Renal pelvis (tissue), 12 donors: ENCODE results near the gene TRPT1. TPM values are rescaled to one million over a fixed set of nuclear protein-coding genes. Genes with fewer than 3 reads are reported as not detected.
A peak's percentile ranks its signal among the peaks of the same experiment; 100 is the strongest.

Experiments
- DNase-seq: peaks from one replicate; pipeline ENCODE4 v3.0.0-alpha.2; 2013
- long read RNA-seq, 16 experiments: transcript quantifications; one replicate each; lab custom pipeline, GENCODE V29; 2026
- polyA plus RNA-seq, 3 donors: library from polyadenylated mRNA; unstranded; fragments of 120-200 nt; gene quantifications; one replicate each; pipeline ENCODE4 v1.2.1, GENCODE V29; 2013; ENCODE audit not compliant: insufficient read length in 3 of 3

The TRPT1 gene, protein sequence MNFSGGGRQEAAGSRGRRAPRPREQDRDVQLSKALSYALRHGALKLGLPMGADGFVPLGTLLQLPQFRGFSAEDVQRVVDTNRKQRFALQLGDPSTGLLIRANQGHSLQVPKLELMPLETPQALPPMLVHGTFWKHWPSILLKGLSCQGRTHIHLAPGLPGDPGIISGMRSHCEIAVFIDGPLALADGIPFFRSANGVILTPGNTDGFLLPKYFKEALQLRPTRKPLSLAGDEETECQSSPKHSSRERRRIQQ
- polyA plus RNA-seq, result 10 to 100 TPM; 50.9 to 53.4 (median 51.8) TPM
- long read RNA-seq, donor 1, partial matches to known transcripts, result 0 of 7 reads
- long read RNA-seq, donor 1, other reads (novel, unspliced or antisense), result 0 of 7 reads
- long read RNA-seq, donor 2, transcript TRPT1-201 (8 exons, 962 nt), result major isoform, 13 of 16 reads
- long read RNA-seq, donor 2, partial matches to known transcripts, result 0 of 16 reads
- long read RNA-seq, donor 2, other reads (novel, unspliced or antisense), result 0 of 16 reads
- long read RNA-seq, donor 3, transcript TRPT1-203 (7 exons, 865 nt), result major isoform, 10 of 26 reads
- long read RNA-seq, donor 3, transcript TRPT1-201 (8 exons, 962 nt), result minor isoform, 5 of 26 reads
- long read RNA-seq, donor 3, partial matches to known transcripts, result 8 of 26 reads
- long read RNA-seq, donor 3, other reads (novel, unspliced or antisense), result 0 of 26 reads
- long read RNA-seq, donor 4, transcript TRPT1-203 (7 exons, 865 nt), result minor isoform, 7 of 408 reads
- long read RNA-seq, donor 4, transcript TRPT1-201 (8 exons, 962 nt), result major isoform, 10 of 408 reads
- long read RNA-seq, donor 4, partial matches to known transcripts, result 295 of 408 reads
- long read RNA-seq, donor 4, other reads (novel, unspliced or antisense), result 92 of 408 reads
- long read RNA-seq, donor 5, transcript TRPT1-201 (8 exons, 962 nt), result major isoform, 5 of 189 reads
- long read RNA-seq, donor 5, partial matches to known transcripts, result 81 of 189 reads
- long read RNA-seq, donor 5, other reads (novel, unspliced or antisense), result 100 of 189 reads
- long read RNA-seq, donor 6, partial matches to known transcripts, result 7 of 10 reads
- long read RNA-seq, donor 6, other reads (novel, unspliced or antisense), result 0 of 10 reads
- long read RNA-seq, donor 7, partial matches to known transcripts, result 0 of 12 reads
- long read RNA-seq, donor 7, other reads (novel, unspliced or antisense), result 0 of 12 reads
- long read RNA-seq, donor 8, partial matches to known transcripts, result 0 of 6 reads
- long read RNA-seq, donor 8, other reads (novel, unspliced or antisense), result 0 of 6 reads
- long read RNA-seq, donor 9, transcript TRPT1-201 (8 exons, 962 nt), result major isoform, 7 of 8 reads
- long read RNA-seq, donor 9, partial matches to known transcripts, result 0 of 8 reads
- long read RNA-seq, donor 9, other reads (novel, unspliced or antisense), result 0 of 8 reads
- long read RNA-seq, donor 10, transcript TRPT1-201 (8 exons, 962 nt), result major isoform, 5 of 18 reads
- long read RNA-seq, donor 10, partial matches to known transcripts, result 6 of 18 reads
- long read RNA-seq, donor 10, other reads (novel, unspliced or antisense), result 0 of 18 reads
- long read RNA-seq, donor 11, transcript TRPT1-201 (8 exons, 962 nt), result major isoform, 7 of 14 reads
- long read RNA-seq, donor 11, transcript TRPT1-203 (7 exons, 865 nt), result minor isoform, 5 of 14 reads
- long read RNA-seq, donor 11, partial matches to known transcripts, result 0 of 14 reads
- long read RNA-seq, donor 11, other reads (novel, unspliced or antisense), result 0 of 14 reads
- long read RNA-seq, donor 12, transcript TRPT1-203 (7 exons, 865 nt), result minor isoform, 5 of 180 reads
- long read RNA-seq, donor 12, transcript TRPT1-201 (8 exons, 962 nt), result major isoform, 7 of 180 reads
- long read RNA-seq, donor 12, partial matches to known transcripts, result 134 of 180 reads
- long read RNA-seq, donor 12, other reads (novel, unspliced or antisense), result 33 of 180 reads
- long read RNA-seq, donor 13, transcript TRPT1-203 (7 exons, 865 nt), result major isoform, 5 of 24 reads
- long read RNA-seq, donor 13, partial matches to known transcripts, result 0 of 24 reads
- long read RNA-seq, donor 13, other reads (novel, unspliced or antisense), result 13 of 24 reads
- long read RNA-seq, donor 14, result 0 reads
- long read RNA-seq, donor 15, transcript TRPT1-203 (7 exons, 865 nt), result minor isoform, 5 of 14 reads
- long read RNA-seq, donor 15, transcript TRPT1-201 (8 exons, 962 nt), result major isoform, 7 of 14 reads
- long read RNA-seq, donor 15, partial matches to known transcripts, result 0 of 14 reads
- long read RNA-seq, donor 15, other reads (novel, unspliced or antisense), result 0 of 14 reads
- long read RNA-seq, donor 16, transcript TRPT1-201 (8 exons, 962 nt), result major isoform, 16 of 58 reads
- long read RNA-seq, donor 16, partial matches to known transcripts, result 25 of 58 reads
- long read RNA-seq, donor 16, other reads (novel, unspliced or antisense), result 11 of 58 reads

DNA sequence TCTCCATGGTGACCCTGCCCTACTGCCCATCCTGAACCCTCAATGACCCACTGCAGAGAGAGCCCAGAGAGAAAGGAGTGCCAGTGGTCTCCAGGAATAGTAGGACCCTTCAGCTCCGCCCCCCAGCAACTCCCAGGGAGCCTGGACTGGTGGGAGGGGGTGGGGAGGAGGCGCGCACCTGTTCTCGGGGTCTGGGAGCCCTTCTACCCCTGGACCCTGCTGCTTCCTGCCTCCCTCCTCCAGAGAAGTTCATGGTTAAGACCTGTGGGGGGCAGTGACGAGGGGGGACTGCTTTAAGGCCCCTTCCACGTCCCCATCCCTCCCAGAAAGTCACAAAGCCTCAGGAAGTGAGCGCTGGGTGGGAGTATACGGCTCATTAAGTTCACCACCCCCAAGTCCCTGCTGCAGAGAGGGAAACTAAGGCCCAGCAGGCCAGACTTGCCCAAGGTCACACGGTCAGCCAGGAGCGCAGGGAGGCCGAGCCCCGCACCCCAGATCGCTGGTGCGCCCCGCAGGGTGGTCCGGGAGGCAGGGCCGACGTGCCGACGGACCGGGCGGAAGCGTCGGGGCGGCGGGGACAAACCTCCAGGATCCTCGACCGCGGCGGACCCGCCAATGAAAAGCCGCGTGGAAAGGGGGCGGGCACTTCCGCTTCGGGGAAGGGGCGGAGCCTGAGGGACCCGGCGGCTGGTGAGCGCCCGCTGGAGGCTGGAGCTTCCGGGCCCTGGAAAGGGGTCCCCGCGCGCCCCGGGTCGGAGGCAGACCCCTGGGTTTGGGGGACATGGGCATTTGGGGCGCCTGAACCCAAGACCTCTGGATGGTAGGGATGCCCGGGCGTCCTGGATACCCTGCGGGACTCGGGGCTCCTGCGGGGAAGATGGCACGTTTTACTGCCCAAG, at the start of gene TRPT1, which contains the start of gene NUDT22:
Gene TRPT1 (minus strand): TSS at position 579 of the 899 bp plus-strand sequence. CDS start 326 bp downstream, at position 253.
Gene NUDT22 (plus strand): TSS at position 667 of the 899 bp plus-strand sequence. CDS start 379 bp downstream, outside the sequence.
- peak; percentile 88 for DNase-seq

DNA sequence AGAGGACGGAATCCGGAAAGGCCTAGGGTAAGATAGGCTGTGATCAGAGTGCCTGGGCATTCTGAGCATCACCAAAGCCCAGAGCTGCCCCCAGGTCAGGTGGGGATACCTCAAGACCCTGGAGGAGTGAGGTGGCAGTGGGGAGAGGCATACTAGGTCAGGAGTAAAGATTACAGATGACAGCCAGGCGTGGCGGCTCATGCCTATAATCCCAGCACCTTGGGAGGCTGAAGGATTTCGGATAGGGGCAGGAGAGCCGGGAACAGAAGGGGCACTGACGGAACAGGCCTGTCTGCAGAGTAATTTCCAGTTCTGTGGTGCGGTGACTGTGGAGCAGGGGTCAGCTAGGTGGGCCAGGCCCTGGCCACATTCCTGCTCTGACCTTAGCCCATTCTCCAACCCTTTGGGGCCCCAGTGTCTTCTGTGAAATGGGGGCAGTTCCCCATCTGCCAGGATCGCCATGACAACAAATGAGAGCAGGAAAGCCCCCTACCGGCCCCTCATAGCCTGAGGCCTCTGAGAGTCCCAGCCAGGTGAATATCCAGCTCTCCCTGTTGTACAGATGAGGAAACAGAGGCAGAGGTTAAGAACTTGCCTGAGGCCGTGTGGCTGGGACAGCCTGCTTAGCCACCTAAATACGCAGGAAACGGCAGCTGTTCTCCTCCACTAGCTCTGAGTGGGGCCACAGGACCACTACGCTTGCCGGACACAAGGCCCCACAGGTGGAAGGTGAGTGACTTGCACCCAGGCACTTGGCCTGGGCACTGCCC, 49.2 kb upstream of the TRPT1 start:
- no peak for DNase-seq

DNA sequence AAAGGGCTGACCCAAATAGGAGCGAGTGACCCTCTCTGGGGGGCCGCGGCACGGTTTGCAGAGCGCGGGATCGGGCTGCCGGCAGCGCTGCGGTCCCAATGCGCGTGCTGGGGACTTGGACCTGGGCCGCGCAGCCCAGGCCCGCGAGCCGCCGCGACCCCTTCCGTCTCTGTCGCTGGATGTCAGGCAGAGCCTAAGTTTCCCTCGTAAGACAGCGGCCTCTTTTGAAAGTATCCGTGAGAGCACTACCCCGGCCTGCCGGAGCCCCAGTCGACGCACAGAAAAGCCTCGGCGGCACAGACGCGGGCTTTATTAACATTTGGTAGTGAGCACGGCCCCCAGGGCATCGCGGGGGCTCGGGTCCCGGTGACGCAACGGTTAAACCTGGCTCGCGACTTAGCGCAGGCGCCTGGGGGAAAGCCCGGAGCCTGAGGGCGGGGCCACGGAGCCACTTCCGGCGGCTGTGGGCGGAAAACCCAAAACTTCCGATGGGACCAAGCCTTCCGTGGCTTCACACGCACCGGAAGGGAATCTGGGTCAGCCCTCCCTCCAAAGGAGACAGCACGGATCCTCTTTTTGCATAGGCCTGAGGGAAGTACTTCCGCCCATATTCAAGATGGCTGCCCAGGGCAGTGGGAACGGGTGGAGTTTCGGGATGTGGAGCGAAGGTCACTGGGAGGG, 43.7 kb upstream of the TRPT1 start:
- peak; percentile 100 for DNase-seq

DNA sequence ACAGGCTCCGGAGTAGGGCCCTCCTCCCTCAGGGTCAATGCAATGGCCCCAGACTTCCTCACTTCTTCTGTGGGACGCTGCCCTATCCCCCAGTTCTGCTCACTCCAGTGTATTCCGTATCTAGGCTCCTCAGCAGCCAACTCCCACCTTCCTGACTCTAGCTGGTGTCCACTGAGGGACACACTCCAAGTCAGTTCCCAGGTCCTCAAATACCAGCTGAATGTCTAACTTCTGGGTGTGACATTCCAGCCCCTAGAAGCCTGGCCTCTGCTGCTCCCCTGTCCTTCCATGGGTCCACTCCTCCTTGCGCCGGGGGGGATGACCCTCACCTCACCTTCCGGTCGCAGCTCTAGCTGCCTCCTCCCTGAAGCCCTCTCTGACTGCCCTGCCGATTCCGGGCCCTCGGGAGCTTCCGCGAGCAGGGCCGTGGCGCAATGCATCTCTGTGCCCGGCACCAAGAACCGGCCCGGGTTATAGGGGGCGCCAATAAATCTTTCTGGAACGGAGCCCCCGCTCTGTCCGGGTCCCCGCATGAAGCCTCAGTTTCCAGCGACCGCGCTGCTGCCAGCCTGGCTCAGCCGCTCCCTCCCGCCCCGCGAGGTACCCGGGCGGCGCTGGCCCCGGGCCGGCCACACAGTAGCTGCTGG, 43.0 kb upstream of the TRPT1 start:
- peak; percentile 28 for DNase-seq

DNA sequence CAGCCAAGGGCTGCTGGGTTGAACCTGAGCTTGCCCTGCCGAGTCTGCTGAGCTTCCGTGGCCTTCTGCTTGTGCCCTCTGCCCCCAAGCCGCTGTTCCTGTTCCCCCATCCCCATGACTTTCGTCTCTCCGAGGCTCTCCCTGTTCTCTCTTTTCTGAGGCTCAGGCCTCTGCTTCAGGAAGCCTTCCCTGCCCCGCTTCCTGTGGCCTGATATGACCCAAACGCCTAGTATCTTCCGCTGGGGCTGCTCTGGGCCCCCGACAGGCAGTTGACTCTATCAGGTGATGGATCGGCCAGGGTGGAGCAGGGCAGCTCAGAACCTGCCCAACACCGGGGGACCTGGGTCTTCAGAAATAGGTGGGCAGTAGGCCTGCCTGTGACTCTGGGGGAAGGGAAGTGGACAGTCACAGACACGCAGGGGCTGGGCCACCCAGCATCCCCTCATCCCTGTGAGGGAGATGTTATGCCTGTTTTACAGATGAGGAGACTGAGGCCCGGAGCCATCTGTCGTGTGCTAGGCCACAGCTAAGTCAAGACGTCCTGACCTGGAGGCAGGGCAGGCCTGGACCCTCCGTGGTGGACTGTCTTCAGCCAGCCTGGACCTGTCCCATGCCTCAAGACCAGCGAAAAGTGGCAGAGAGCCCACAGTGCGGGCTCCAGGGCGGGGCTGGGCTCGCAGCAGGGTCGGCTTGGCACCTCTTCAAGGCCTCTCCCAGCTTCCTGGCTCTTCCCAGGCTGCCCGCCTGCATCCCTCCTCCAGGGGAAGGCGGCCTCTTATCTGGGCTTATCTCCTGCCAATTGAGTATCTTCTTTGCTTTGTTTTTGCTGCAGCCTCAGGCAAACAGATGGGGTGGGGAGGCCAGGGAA, 42.3 kb upstream of the TRPT1 start:
- DNase-seq, result no peak

DNA sequence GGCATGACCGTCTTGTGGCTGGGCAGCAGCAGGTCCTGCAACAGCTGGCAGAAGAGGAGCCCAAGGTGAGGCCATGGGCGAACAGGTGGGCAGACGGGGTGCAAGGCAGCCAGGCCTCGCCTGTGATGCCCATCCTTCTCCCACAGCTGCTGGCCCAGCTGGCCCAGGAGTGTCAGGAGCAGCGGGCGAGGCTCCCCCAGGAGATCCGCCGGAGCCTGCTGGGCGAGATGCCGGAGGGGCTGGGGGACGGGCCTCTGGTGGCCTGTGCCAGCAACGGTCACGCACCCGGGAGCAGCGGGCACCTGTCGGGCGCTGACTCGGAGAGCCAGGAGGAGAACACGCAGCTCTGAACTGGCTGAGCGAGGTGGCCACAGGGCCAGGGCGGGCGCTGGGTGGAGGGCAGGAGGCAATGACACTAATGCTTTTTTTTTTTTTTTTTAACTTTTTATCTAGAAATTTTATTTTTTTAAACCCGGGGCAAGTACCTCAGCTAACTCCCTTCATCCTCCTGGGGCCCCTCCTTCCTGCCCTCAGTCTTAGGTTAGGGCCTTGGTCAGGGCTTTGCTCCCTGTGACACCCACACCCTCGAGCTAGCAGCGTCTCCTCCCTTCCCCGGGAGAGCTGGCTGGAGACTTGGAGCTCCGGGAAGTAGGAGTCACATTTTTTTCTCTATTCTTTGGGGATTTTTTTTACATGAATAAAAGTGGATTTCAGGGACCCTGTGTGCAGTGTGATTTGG, 41.4 kb upstream of the TRPT1 start:
- no peak for DNase-seq

DNA sequence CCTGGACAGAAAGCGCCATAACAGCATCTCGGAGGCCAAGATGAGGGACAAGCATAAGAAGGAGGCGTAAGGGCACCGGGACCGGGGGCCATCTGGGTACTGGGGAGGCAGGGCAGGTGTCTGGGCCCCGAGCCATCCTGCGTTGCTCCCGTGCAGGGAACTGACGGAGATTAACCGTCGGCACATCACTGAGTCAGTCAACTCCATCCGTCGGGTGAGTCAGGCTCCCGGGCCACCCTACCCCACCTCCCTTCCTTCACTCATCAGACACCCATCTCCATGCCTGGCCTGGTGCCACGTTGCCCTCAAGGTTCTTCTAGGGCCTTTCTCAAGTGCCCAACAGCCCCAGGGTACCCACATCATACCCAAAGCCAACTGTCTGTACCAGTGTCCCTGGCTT, 40.4 kb upstream of the TRPT1 start:
- no peak for DNase-seq

DNA sequence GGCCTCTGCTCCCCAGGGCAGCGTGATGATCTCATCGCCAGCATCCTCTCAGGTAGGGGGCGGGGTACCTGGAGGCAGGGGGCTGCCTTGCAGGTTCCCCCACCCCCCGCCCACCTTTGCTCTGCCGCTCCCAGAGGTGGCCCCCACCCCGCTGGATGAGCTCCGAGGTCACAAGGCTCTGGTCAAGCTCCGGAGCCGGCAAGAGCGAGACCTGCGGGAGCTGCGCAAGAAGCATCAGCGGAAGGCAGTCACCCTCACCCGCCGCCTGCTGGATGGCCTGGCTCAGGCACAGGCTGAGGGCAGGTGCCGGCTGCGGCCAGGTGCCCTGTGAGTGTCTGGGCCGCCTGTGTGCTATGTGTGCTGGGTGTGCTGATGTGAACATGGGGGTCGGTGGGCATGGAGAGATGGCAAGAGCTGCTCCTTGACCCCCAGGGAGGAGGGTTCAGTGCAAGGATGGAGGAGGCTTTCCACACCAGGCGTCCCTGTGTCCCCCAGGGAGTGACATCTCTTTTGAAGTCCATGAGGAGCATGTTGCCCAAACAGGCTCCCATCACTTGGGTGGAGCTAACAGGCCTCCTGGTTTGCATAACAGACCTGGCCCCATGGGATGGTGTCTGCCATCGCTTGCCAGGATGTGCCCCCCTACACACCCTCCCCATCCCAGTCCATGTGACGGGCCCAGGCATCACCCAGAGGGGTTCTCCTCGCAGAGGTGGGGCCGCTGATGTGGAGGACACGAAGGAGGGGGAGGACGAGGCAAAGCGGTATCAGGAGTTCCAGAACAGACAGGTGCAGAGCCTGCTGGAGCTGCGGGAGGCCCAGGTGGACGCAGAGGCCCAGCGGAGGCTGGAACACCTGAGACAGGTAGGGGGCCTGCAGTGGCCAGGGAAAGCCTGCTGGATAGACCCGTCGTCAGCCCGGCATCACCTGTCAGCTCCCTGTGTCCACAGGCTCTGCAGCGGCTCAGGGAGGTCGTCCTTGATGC, 39.5 kb upstream of the TRPT1 start:
- no peak for DNase-seq

DNA sequence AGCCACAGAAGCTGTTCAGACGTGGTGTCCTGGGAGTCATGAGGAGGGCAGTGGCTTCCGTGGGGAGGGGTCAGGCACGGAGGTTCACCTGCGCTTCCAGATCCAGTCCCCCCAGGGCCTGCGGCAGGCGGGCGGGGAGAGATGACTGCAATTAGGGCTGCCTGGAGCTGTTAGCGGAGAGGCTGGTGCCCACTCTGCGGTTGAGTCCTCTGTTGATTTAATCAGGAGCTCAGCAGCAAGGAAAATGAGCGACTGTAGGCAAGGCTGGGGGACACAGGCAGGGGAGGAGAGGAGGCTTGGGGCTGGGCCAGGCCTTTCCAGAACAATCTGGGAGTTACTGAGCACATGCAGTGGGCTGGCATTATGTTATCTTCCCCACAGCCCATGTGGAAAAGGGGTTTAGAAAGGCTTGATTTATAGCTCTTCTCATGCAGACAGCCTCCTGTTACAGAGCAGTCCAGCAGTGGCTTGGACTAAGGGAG, 38.4 kb upstream of the TRPT1 start:
- DNase-seq, result no peak

DNA sequence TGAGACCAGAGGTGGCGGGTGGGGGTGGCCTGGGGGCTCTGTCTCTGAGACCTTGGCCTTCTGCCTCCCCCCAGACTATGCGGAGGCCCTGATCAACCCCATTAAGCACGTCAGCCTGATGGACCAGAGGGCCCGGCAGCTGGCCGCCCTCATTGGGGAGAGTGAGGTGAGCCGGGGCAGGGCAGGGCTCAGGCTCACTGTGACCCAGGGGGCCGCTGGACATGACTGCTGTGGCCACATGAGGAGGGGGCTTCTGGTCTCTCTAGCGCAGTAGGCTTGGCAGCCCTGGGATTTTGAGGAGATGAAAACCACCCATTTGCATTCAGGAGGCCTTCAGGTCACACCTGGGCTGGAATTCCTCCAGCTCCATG, 37.9 kb upstream of the TRPT1 start:
- no peak for DNase-seq

DNA sequence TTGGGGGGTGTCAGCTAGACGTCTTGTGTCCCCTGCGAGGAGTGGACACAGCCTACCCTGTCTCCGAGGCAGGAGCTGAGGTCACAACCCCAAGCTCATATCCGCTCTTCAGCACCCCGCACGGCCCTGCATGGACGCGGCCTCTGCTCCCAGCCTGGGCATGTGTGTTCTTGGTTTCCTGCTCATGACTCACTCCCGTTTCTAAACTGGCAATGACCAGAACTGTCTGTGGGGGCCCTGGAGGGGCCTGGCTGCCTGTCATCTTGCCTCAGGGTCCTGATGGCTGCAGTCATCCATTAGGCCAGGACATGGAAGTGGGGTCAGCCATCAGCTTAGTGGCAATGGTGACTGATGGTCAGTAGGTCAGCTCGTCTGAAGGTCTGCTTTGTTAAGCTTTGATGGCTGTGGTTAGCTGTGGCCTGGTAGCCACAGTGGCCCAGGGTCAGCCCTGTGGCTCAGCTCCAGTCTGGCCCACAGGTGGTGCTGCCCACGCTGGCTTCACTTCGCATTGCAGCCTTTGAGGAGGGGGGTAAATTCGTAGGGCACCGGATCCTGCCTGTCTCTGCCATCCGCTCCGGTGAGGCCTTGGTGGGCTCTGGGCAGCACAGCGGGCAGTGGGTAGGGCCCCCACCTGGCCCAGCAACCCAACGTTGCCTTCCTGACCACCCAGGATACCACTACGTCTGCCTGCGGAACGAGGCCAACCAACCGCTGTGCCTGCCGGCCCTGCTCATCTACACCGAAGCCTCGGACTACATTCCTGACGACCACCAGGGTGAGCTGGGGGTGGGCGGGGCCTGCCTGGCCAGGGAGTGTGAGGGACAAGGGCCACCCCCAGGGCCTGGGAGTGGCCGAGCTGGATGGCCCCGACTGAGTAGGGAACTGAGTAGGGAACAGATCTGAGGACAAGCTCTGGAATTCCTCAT, 37.3 kb upstream of the TRPT1 start:
- DNase-seq, result peak; percentile 29
